ENCODE data around the gene FIGNL1. TPM values are rescaled to one million over a fixed set of nuclear protein-coding genes. Genes with fewer than 3 reads are reported as not detected.
A peak's percentile ranks its signal among the peaks of the same experiment; 100 is the strongest.

Gene FIGNL1
- total RNA-seq, 6 donors from 2014 or later = 1.9 to 14.7 (median 8.0) TPM

- no peaks in the 10 kb centered on the region for H3K36me3 ChIP-seq
- H3K27ac ChIP-seq = no peak overlapping the region
- H3K9me3 ChIP-seq = no peaks in the 10 kb centered on the region
- H3K4me1 ChIP-seq = no peaks in the 10 kb centered on the region
- TF ChIP-seq POLR2AphosphoS5 (IDR thresholded peaks at IDR 0.05) (no peak), EP300 (IDR thresholded peaks at IDR 0.05) (no peak), POLR2A (IDR thresholded peaks at IDR 0.05) (no peak)
- TF ChIP-seq, protein P1, sequence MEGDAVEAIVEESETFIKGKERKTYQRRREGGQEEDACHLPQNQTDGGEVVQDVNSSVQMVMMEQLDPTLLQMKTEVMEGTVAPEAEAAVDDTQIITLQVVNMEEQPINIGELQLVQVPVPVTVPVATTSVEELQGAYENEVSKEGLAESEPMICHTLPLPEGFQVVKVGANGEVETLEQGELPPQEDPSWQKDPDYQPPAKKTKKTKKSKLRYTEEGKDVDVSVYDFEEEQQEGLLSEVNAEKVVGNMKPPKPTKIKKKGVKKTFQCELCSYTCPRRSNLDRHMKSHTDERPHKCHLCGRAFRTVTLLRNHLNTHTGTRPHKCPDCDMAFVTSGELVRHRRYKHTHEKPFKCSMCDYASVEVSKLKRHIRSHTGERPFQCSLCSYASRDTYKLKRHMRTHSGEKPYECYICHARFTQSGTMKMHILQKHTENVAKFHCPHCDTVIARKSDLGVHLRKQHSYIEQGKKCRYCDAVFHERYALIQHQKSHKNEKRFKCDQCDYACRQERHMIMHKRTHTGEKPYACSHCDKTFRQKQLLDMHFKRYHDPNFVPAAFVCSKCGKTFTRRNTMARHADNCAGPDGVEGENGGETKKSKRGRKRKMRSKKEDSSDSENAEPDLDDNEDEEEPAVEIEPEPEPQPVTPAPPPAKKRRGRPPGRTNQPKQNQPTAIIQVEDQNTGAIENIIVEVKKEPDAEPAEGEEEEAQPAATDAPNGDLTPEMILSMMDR (IDR thresholded peaks at IDR 0.05) = no peak
- no peak for DNase-seq
- no peak overlapping the region for H3K4me3 ChIP-seq
- 55 to 70% methylated on average over 4 to 5 of the region's 5 CpGs for WGBS, 2 donors
- ATAC-seq (ENCODE audit: low FRiP score in 2 of 2) = no peak
- no peaks in the 10 kb centered on the region for H3K27me3 ChIP-seq
Observed at GRCh38 chr7:50406935-50407334, 43.2 kb downstream of the FIGNL1 start.

GRCh38 chr7:50405221-50405620 lies 44.9 kb downstream of the FIGNL1 start:
- no peaks in the 10 kb centered on the region for H3K9me3 ChIP-seq
- WGBS, 2 donors = 74 to 83% methylated on average over 7 of the region's 7 CpGs
- H3K4me1 ChIP-seq = peaks cover 0 to 1% (median 0%) of the 10 kb centered on the region in 4 donors
- ATAC-seq (ENCODE audit: low FRiP score in 2 of 2) (no peak), DNase-seq (no peak)
- H3K4me3 ChIP-seq = no peak overlapping the region
- H3K36me3 ChIP-seq = peaks cover 0 to 9% (median 2%) of the 10 kb centered on the region in 4 donors
- no peak for TF ChIP-seq POLR2A (IDR thresholded peaks at IDR 0.05)
- TF ChIP-seq POLR2AphosphoS5 (IDR thresholded peaks at IDR 0.05) = no peak
- no peak for TF ChIP-seq EP300 (IDR thresholded peaks at IDR 0.05)
- TF ChIP-seq, protein P1 (IDR thresholded peaks at IDR 0.05) = no peak
- no peak overlapping the region for H3K27ac ChIP-seq
- H3K27me3 ChIP-seq = no peaks in the 10 kb centered on the region

DNA sequence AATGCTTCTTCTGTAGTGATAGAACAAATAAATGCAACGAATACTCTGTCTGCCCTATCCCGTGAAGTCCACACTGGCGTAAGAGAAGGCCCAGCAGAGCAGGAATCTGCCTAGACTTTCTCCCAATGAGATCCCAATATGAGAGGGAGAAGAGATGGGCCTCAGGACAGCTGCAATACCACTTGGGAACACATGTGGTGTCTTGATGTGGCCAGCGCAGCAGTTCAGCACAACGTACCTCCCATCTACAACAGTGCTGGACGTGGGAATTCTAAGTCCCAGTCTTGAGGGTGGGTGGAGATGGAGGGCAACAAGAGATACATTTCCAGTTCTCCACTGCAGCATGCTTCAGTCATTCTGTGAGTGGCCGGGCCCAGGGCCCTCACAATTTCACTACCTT lies 45.8 kb downstream of the FIGNL1 start:
- ATAC-seq (ENCODE audit: low FRiP score in 2 of 2) = no peak
- WGBS, 2 donors = 77 to 89% methylated on average over 7 of the region's 7 CpGs
- H3K4me1 ChIP-seq = peaks cover 0 to 6% (median 0%) of the 10 kb centered on the region in 4 donors
- DNase-seq = no peak
- H3K4me3 ChIP-seq = no peak overlapping the region
- H3K36me3 ChIP-seq = peaks cover 0 to 13% (median 5%) of the 10 kb centered on the region in 4 donors
- H3K27me3 ChIP-seq = no peaks in the 10 kb centered on the region
- H3K27ac ChIP-seq = no peak overlapping the region
- H3K9me3 ChIP-seq = no peaks in the 10 kb centered on the region
- TF ChIP-seq, protein P1 (IDR thresholded peaks at IDR 0.05) = no peak
- no peak for TF ChIP-seq POLR2AphosphoS5 (IDR thresholded peaks at IDR 0.05)
- TF ChIP-seq EP300 (IDR thresholded peaks at IDR 0.05) = no peak
- TF ChIP-seq POLR2A (IDR thresholded peaks at IDR 0.05) = no peak

DNA sequence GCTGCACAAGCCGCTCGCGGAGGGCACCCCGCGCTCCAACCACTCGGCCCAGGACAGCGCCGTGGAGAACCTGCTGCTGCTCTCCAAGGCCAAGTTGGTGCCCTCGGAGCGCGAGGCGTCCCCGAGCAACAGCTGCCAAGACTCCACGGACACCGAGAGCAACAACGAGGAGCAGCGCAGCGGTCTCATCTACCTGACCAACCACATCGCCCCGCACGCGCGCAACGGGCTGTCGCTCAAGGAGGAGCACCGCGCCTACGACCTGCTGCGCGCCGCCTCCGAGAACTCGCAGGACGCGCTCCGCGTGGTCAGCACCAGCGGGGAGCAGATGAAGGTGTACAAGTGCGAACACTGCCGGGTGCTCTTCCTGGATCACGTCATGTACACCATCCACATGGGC lies 50.0 kb downstream of the FIGNL1 start:
- Histone ChIP-seq H3K27ac (no peak overlapping the region), H3K4me3 (no peak overlapping the region), H3K36me3 (peaks cover 0 to 13% (median 5%) of the 10 kb centered on the region in 4 donors), H3K27me3 (no peaks in the 10 kb centered on the region), H3K4me1 (peaks cover 0 to 6% (median 0%) of the 10 kb centered on the region in 4 donors), H3K9me3 (no peaks in the 10 kb centered on the region)
- TF ChIP-seq, protein P1 (IDR thresholded peaks at IDR 0.05) = no peak
- no peak for TF ChIP-seq EP300 (IDR thresholded peaks at IDR 0.05)
- TF ChIP-seq POLR2A (IDR thresholded peaks at IDR 0.05) = no peak
- TF ChIP-seq POLR2AphosphoS5 (IDR thresholded peaks at IDR 0.05) = no peak
- ATAC-seq (ENCODE audit: low FRiP score in 2 of 2) (no peak), DNase-seq (peak in 1 of 2 donors; percentile 80)
- 46 to 65% methylated on average over 14 to 36 of the region's 41 CpGs for WGBS, 2 donors

GRCh38 chr7:50399635-50400034 lies 50.5 kb downstream of the FIGNL1 start:
- peaks cover 0 to 13% (median 5%) of the 10 kb centered on the region in 4 donors for H3K36me3 ChIP-seq
- TF ChIP-seq, protein P1 (IDR thresholded peaks at IDR 0.05) = no peak
- TF ChIP-seq POLR2AphosphoS5 (IDR thresholded peaks at IDR 0.05) = no peak
- no peak for TF ChIP-seq EP300 (IDR thresholded peaks at IDR 0.05)
- no peak for TF ChIP-seq POLR2A (IDR thresholded peaks at IDR 0.05)
- H3K27me3 ChIP-seq = no peaks in the 10 kb centered on the region
- WGBS, 2 donors = 71 to 88% methylated on average over 6 to 20 of the region's 21 CpGs
- peak in 1 of 2 donors; percentile 78 for DNase-seq
- ATAC-seq (ENCODE audit: low FRiP score in 2 of 2) = no peak
- H3K27ac ChIP-seq = no peak overlapping the region
- H3K9me3 ChIP-seq = no peaks in the 10 kb centered on the region
- H3K4me3 ChIP-seq = no peak overlapping the region
- H3K4me1 ChIP-seq = peaks cover 0 to 6% (median 0%) of the 10 kb centered on the region in 4 donors

Measured in upper lobe of left lung (tissue), 6 donors.